H1 (cell line): ENCODE data around the gene GLOD4.

Source experiments
- BACH1 ChIP-seq: IDR thresholded peaks from 2 replicates; pipeline ENCODE4 v1.6.1; 2012; ENCODE audit warnings: low read length, improper control_type of control experiment
- BCL11A ChIP-seq, 2 experiments: IDR thresholded peaks; one replicate each; pipeline ENCODE4 v1.6.1; 2011; ENCODE audit warnings: low read depth in 2 of 2, low read length in 2 of 2, mild to moderate bottlenecking in 2 of 2
- CHD2 ChIP-seq: IDR thresholded peaks from 2 replicates; pipeline ENCODE4 v1.6.1; 2012; ENCODE audit warnings: low read length, improper control_type of control experiment
- HDAC6 ChIP-seq: IDR thresholded peaks from one replicate; pipeline ENCODE4 v1.7.1; 2012; ENCODE audit warnings: low read depth, mild to moderate bottlenecking, inconsistent platforms, low read length, moderate library complexity
- MAFK ChIP-seq: IDR thresholded peaks from 2 replicates; pipeline ENCODE4 v1.6.1; 2012; ENCODE audit warnings: low read depth, mild to moderate bottlenecking, improper control_type of control experiment, low read length
- NRF1 ChIP-seq: IDR thresholded peaks from 2 replicates; pipeline ENCODE4 v1.6.1; 2011; ENCODE audit warnings: mild to moderate bottlenecking, low read depth, low read length, improper control_type of control experiment
- POLR2A ChIP-seq, 2 experiments: IDR thresholded peaks; 1 replicate in 1 of 2; 2 replicates in 1 of 2; pipeline ENCODE4 v1.6.1; 2011; ENCODE audit warnings: low read depth in 2 of 2, low read length in 2 of 2, mild to moderate bottlenecking in 2 of 2; ENCODE audit errors: control extremely low read depth in 1 of 2
- POLR2AphosphoS5 ChIP-seq: IDR thresholded peaks from 2 replicates; pipeline ENCODE4 v1.6.1; 2011; ENCODE audit warnings: low read depth, low read length
- RAD21 ChIP-seq, 2 experiments: IDR thresholded peaks in 1 of 2; conservative IDR thresholded peaks in 1 of 2; 2 replicates each; pipeline ENCODE4 v1.6.1; 2011; ENCODE audit warnings: low read depth in 2 of 2, low read length in 2 of 2, improper control_type of control experiment in 1 of 2, inconsistent platforms in 1 of 2, mild to moderate bottlenecking in 1 of 2, moderate library complexity in 1 of 2
- SP1 ChIP-seq: IDR thresholded peaks from 2 replicates; pipeline ENCODE4 v1.6.1; 2011; ENCODE audit warnings: low read depth, low read length
- SP2 ChIP-seq: IDR thresholded peaks from 2 replicates; pipeline ENCODE4 v1.6.1; 2012; ENCODE audit warnings: mild to moderate bottlenecking, low read length, inconsistent platforms
- TF ChIP-seq, protein P1 (sequence below), 3 experiments: IDR thresholded peaks; 1 replicate in 2 of 3; 2 replicates in 1 of 3; pipeline versions ENCODE4 v1.5.1 to v1.6.1; 2011; ENCODE audit warnings: low read length in 3 of 3, mild to moderate bottlenecking in 3 of 3, inconsistent platforms in 2 of 3, low read depth in 1 of 3, moderate library complexity in 1 of 3; ENCODE audit not compliant: insufficient read depth in 1 of 3; ENCODE audit errors: control extremely low read depth in 1 of 3
- TF ChIP-seq, protein P2 (sequence below): IDR thresholded peaks from 2 replicates; pipeline ENCODE4 v1.6.1; 2012; ENCODE audit warnings: inconsistent platforms
- TF ChIP-seq, protein P3 (sequence below): IDR thresholded peaks from 2 replicates; pipeline ENCODE4 v1.6.1; 2012; ENCODE audit warnings: low read length, inconsistent platforms

DNA sequence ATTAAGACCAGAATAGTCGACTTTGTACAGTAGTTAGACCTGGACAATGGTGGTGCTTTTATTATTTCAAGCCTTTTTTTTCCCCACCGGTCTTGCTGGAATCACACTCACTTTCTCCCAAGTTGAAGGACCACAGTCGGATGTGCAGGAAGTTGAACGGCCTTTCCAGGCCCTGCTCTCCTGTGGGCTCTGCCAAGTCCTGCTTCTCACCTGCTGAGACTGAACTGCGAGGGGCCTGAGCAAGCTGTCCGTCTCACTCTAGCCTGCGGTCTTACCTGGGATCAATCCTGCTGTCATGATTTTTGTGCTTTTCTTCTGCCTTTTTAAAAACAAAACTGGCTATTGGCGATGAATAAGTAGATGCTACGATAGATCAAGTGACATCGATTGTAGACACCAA, 48.3 kb downstream of the GLOD4 start:
- TF ChIP-seq BACH1 = no peak
- TF ChIP-seq POLR2AphosphoS5 = no peak
- TF ChIP-seq, protein P1, sequence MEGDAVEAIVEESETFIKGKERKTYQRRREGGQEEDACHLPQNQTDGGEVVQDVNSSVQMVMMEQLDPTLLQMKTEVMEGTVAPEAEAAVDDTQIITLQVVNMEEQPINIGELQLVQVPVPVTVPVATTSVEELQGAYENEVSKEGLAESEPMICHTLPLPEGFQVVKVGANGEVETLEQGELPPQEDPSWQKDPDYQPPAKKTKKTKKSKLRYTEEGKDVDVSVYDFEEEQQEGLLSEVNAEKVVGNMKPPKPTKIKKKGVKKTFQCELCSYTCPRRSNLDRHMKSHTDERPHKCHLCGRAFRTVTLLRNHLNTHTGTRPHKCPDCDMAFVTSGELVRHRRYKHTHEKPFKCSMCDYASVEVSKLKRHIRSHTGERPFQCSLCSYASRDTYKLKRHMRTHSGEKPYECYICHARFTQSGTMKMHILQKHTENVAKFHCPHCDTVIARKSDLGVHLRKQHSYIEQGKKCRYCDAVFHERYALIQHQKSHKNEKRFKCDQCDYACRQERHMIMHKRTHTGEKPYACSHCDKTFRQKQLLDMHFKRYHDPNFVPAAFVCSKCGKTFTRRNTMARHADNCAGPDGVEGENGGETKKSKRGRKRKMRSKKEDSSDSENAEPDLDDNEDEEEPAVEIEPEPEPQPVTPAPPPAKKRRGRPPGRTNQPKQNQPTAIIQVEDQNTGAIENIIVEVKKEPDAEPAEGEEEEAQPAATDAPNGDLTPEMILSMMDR (IDR thresholded peaks at IDR 0.05; ENCODE audit: control extremely low read depth in 1 of 3, insufficient read depth in 1 of 3, low read depth in 1 of 3, low read length in 3 of 3) = no peak
- no peak for TF ChIP-seq POLR2A (IDR thresholded peaks at IDR 0.05; ENCODE audit: control extremely low read depth in 1 of 2, low read depth in 2 of 2, low read length in 2 of 2)
- TF ChIP-seq SP2 = no peak
- no peak for TF ChIP-seq RAD21 (IDR thresholded peaks at IDR 0.05 in 1 of 2, conservative IDR thresholded peaks at IDR 0.05 in 1 of 2; ENCODE audit: low read depth in 2 of 2, low read length in 2 of 2)
- TF ChIP-seq CHD2 = no peak
- TF ChIP-seq, protein P2, sequence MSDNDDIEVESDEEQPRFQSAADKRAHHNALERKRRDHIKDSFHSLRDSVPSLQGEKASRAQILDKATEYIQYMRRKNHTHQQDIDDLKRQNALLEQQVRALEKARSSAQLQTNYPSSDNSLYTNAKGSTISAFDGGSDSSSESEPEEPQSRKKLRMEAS = no peak
- TF ChIP-seq HDAC6 = no peak
- TF ChIP-seq, protein P3, sequence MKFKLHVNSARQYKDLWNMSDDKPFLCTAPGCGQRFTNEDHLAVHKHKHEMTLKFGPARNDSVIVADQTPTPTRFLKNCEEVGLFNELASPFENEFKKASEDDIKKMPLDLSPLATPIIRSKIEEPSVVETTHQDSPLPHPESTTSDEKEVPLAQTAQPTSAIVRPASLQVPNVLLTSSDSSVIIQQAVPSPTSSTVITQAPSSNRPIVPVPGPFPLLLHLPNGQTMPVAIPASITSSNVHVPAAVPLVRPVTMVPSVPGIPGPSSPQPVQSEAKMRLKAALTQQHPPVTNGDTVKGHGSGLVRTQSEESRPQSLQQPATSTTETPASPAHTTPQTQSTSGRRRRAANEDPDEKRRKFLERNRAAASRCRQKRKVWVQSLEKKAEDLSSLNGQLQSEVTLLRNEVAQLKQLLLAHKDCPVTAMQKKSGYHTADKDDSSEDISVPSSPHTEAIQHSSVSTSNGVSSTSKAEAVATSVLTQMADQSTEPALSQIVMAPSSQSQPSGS = no peak
- no peak for TF ChIP-seq MAFK
- no peak for TF ChIP-seq BCL11A (IDR thresholded peaks at IDR 0.05; ENCODE audit: low read depth in 2 of 2, low read length in 2 of 2)
- TF ChIP-seq SP1 = no peak
- TF ChIP-seq NRF1 = no peak
